Heart left ventricle (tissue), 13 donors: ENCODE measurements around the gene POLR1H.

Experiments used
- CTCF ChIP-seq, 12 donors: fragments of 200-600 bp; sonication (generic) in 4 of 12; IDR thresholded peaks; one replicate each; pipeline versions ENCODE4 v1.5.0 to v1.8.0; 2018 to 2022; ENCODE audit warnings: antibody characterized with exemption in 12 of 12, mild to moderate bottlenecking in 5 of 12
- POLR2A ChIP-seq, 2 donors: fragments of 450-650 bp; IDR thresholded peaks; one replicate each; pipeline ENCODE4 v1.6.1; 2017; ENCODE audit warnings: antibody characterized with exemption in 2 of 2, mild to moderate bottlenecking in 2 of 2, moderate library complexity in 2 of 2
- donor health status: ischemic (EF 13 %, LVEDD 7.1; RV severe dilation, severe dysfunction).
- donor health status: DM: no; HTN: yes; CAD: no.
- donor health status: DM: no; HTN: no; CAD: no.
- donor health status: ischemic (EF 25% LVEDD 6.9; RV normal size, moderate dysfunction).
- donor health status: ischemic (EF 25% LVEDD 5.7; RV mildly dilated, moderate dysfunction).
- donor health status: ischemic (EF 35%, LVEDD 5.7; RV mildly dilated, moderate dysfunction).
- donor health status: nonischemic (EF 11% LVEDD 7.7; RV severe dilation, severe dysfunction).
- donor health status: DM: yes; HTN: yes; CAD: no.
- donor health status: PGD.
- donor health status: ischemic (EF 29% LVEDD 5.4; RV normal size, mild dysfunction).
- donor health status: nonischemic (EF 23%, LVEDD 6.1; RV moderate dilation, normal function).

- TF ChIP-seq CTCF (IDR thresholded peaks at IDR 0.05) (peak in 4 of 12 donors; percentile 9 to 41 (median 30)), POLR2A (IDR thresholded peaks at IDR 0.05) (peak in 1 of 2 donors; percentile 68)
These were observed 40.7 kb downstream of the POLR1H start for GRCh38 chr6:30101444-30102413.
